ENCODE measurements around the gene QDPR. TPM values are rescaled to one million over a fixed set of nuclear protein-coding genes. Genes with fewer than 3 reads are reported as not detected.
A peak's percentile ranks its signal among the peaks of the same experiment; 100 is the strongest.

Gene QDPR
- 35.2 and 39.2 TPM in 2 replicates for total RNA-seq (2022)
- percentile 66 among the genes with signal in this experiment for Bru-seq, nascent RNA
- BruChase-seq, experiment 1, labeled RNA remaining after a 6-hour chase, result percentile 65 among the genes with signal in this experiment
- BruChase-seq, experiment 2, labeled RNA remaining after a 2-hour chase, result percentile 67 among the genes with signal in this experiment
- long read RNA-seq, transcript QDPR-205 (6 exons, 1,374 nt), result minor isoform, 12 of 127 reads
- long read RNA-seq, transcript QDPR-201 (7 exons, 1,648 nt), result major isoform, 88 of 127 reads
- long read RNA-seq, transcript QDPR-202 (6 exons, 1,278 nt), result minor isoform, 10 of 127 reads
- long read RNA-seq, partial matches to known transcripts, result 3 of 127 reads
- long read RNA-seq, other reads (novel, unspliced or antisense), result 14 of 127 reads

- H3K27ac Mint-ChIP-seq (ENCODE audit: low read depth, unreplicated experiment), result peak within 1 kb of the TSS; percentile 75
- peak; percentile 44 for TF ChIP-seq CTCF (IDR thresholded peaks at IDR 0.05; ENCODE audit: unreplicated experiment)
- intact Hi-C loops (cut with micrococcal nuclease), result no loop called here
Measured at GRCh38 chr4:17511950-17512795, at the start of gene QDPR. Gene QDPR, minus strand, starts transcription at chr4:17512090. Its CDS starts 36 bp downstream, at chr4:17512054.

GRCh38 chr4:17561195-17561909 is 49.5 kb upstream of the QDPR start:
- no peak for TF ChIP-seq CTCF (IDR thresholded peaks at IDR 0.05; ENCODE audit: unreplicated experiment)
- H3K27me3 Mint-ChIP-seq (ENCODE audit: insufficient read depth, unreplicated experiment), result no peaks in the 10 kb centered on the region
- POLR2A ChIA-PET, result no interaction called here
- intact Hi-C loops (cut with micrococcal nuclease), result no loop called here
- no peak overlapping the region for H3K4me3 Mint-ChIP-seq (ENCODE audit: unreplicated experiment)
- peak; percentile 39 for DNase-seq (ENCODE audit: unreplicated experiment)
- CTCF ChIA-PET, result interaction anchor here (1.7 kb wide), 1 partner anchor 13 kb away, joined by 5 read pairs; no protein-coding TSS in a partner anchor
- H3K27ac Mint-ChIP-seq (ENCODE audit: low read depth, unreplicated experiment), result no peak overlapping the region
- no peaks in the 10 kb centered on the region for H3K36me3 Mint-ChIP-seq (ENCODE audit: insufficient read depth, unreplicated experiment)
- no TSS peak for BruUV-seq (replicated peaks)
- peaks cover 6% of the 10 kb centered on the region for H3K4me1 Mint-ChIP-seq (ENCODE audit: insufficient read depth, unreplicated experiment)
- no peaks in the 10 kb centered on the region for H3K9me3 Mint-ChIP-seq (ENCODE audit: unreplicated experiment)

More at GRCh38 chr4:17511950-17512795, at the start of gene QDPR:
- Mint-ChIP-seq H3K4me1 (ENCODE audit: insufficient read depth, unreplicated experiment) (peaks cover 37% of the 10 kb centered on the region), H3K9me3 (ENCODE audit: unreplicated experiment) (no peaks in the 10 kb centered on the region), H3K4me3 (ENCODE audit: unreplicated experiment) (peak within 1 kb of the TSS; percentile 88), H3K36me3 (ENCODE audit: insufficient read depth, unreplicated experiment) (peaks cover 27% of the 10 kb centered on the region), H3K27me3 (ENCODE audit: insufficient read depth, unreplicated experiment) (no peaks in the 10 kb centered on the region)
- DNase-seq (ENCODE audit: unreplicated experiment), result peak; percentile 71
- no TSS peak for BruUV-seq (replicated peaks)
- CTCF ChIA-PET, result interaction anchor here (0.5 to 2.4 kb wide), 15 partner anchors 10 to 1997 kb away, joined by 3 to 7 read pairs (median 3); no protein-coding TSS in a partner anchor
- POLR2A ChIA-PET, result interaction anchor here (0.6 to 2.2 kb wide), 13 partner anchors 9 to 510 kb away, joined by 3 to 15 read pairs (median 4); partner anchors contain the start of genes DCAF16, MED28 and NCAPG

- ChIA-PET POLR2A (no interaction called here), CTCF (interaction anchor here (0.6 to 0.7 kb wide), 2 partner anchors 988 to 1542 kb away, joined by 3 to 4 read pairs; no protein-coding TSS in a partner anchor)
- peaks cover 3% of the 10 kb centered on the region for H3K36me3 Mint-ChIP-seq (ENCODE audit: insufficient read depth, unreplicated experiment)
- no peak for DNase-seq (ENCODE audit: unreplicated experiment)
- H3K9me3 Mint-ChIP-seq (ENCODE audit: unreplicated experiment), result no peaks in the 10 kb centered on the region
- H3K4me3 Mint-ChIP-seq (ENCODE audit: unreplicated experiment), result no peak overlapping the region
- BruUV-seq (replicated peaks), result no TSS peak
- intact Hi-C loops (cut with micrococcal nuclease), result no loop called here
- no peak overlapping the region for H3K27ac Mint-ChIP-seq (ENCODE audit: low read depth, unreplicated experiment)
- no peaks in the 10 kb centered on the region for H3K27me3 Mint-ChIP-seq (ENCODE audit: insufficient read depth, unreplicated experiment)
- TF ChIP-seq CTCF (IDR thresholded peaks at IDR 0.05; ENCODE audit: unreplicated experiment), result no peak
- peaks cover 6% of the 10 kb centered on the region for H3K4me1 Mint-ChIP-seq (ENCODE audit: insufficient read depth, unreplicated experiment)
Measured at GRCh38 chr4:17560065-17560673, 48.3 kb upstream of the QDPR start.
